Effector memory CD8-positive, alpha-beta T cell (primary cell): ENCODE results near the gene IGF2BP3.
"Not testable (repeated sequence)": the region's sequence is repeated elsewhere in the genome, so short reads cannot be mapped to it uniquely, and the experiment has no call there.

Source experiments
- ATAC-seq: fragments of 150-1000 bp; cut with Tn5 transposase; replicated peaks from 2 replicates; pipeline ENCODE4 v1.10.0; 2021; ENCODE audit warnings: mild to moderate bottlenecking, moderate library complexity
- DNase-seq, 3 experiments: peaks; one replicate each; pipeline ENCODE4 v3.0.0; 2021
- H3K27ac Mint-ChIP-seq, 2 donors: one replicate each; pipeline ENCODE4 v1.8.0; 2022; ENCODE audit warnings: mild to moderate bottlenecking in 2 of 2, mixed read lengths in 2 of 2, moderate library complexity in 2 of 2
- H3K27me3 Mint-ChIP-seq, 2 donors: one replicate each; pipeline ENCODE4 v1.8.0; 2022; ENCODE audit warnings: mixed read lengths in 2 of 2
- H3K36me3 Mint-ChIP-seq: one replicate; pipeline ENCODE4 v1.8.0; 2022; ENCODE audit warnings: mild to moderate bottlenecking, moderate library complexity, mixed read lengths; ENCODE audit not compliant: insufficient read depth
- H3K4me1 Mint-ChIP-seq, 2 donors: one replicate each; pipeline ENCODE4 v1.8.0; 2022; ENCODE audit warnings: low read depth in 2 of 2, mixed read lengths in 2 of 2
- H3K4me3 Mint-ChIP-seq, 2 donors: one replicate each; pipeline ENCODE4 v1.8.0; 2022; ENCODE audit warnings: mild to moderate bottlenecking in 2 of 2, mixed read lengths in 2 of 2, moderate library complexity in 2 of 2
- H3K9me3 Mint-ChIP-seq, 2 donors: one replicate each; pipeline ENCODE4 v1.8.0; 2022; ENCODE audit warnings: mixed read lengths in 2 of 2
- total RNA-seq, 9 experiments: gene quantifications; one replicate each; lab custom pipeline; 2026; lab: John Stamatoyannopoulos, UW

The IGF2BP3 gene
- 0 to 5.1 (median 0.17) reads per million in 9 experiments for total RNA-seq

- H3K9me3 Mint-ChIP-seq = no peaks in the 10 kb centered on the region
- peaks cover 28% of the 10 kb centered on the region for H3K36me3 Mint-ChIP-seq
- peak within 1 kb of the TSS; percentile 80 for H3K4me3 Mint-ChIP-seq
- DNase-seq (no peak), ATAC-seq (peak; percentile 10)
- peak within 1 kb of the TSS; percentile 5 to 76 for H3K27ac Mint-ChIP-seq
- H3K27me3 Mint-ChIP-seq = peaks cover 70 to 77% of the 10 kb centered on the region in 2 donors
- H3K4me1 Mint-ChIP-seq = peaks cover 21 to 29% of the 10 kb centered on the region in 2 donors
Observed at GRCh38 chr7:23470330-23471105, at the start of gene IGF2BP3. Gene IGF2BP3, minus strand, starts transcription at chr7:23470491. Its CDS starts 381 bp downstream, at chr7:23470110.

DNA sequence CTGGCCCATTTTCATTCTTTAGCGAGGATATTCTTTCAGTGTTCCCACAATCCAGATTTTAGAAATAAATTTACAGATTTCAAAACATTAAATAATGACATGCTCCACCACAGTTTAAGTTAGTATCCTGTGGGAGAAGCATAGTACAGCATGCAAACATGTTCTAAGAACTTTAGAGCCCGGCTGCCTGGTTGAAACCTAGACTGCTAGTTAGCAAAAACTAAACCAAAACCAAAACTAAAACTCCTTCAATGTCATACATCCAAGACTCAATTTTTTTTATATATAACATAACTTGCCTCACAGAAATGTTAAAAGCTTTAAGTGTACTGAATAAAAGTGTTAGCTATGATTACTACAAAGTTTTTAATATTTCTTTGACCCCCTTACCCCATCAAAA is 44.5 kb upstream of the IGF2BP3 start:
- peaks cover 100% of the 10 kb centered on the region for H3K36me3 Mint-ChIP-seq
- H3K27ac Mint-ChIP-seq = peak overlapping the region; percentile 68 to 85
- ATAC-seq (no peak), DNase-seq (no peak)
- peaks cover 1 to 10% of the 10 kb centered on the region in 2 donors for H3K4me1 Mint-ChIP-seq
- no peaks in the 10 kb centered on the region for H3K27me3 Mint-ChIP-seq
- H3K9me3 Mint-ChIP-seq = no peaks in the 10 kb centered on the region
- H3K4me3 Mint-ChIP-seq = no peak overlapping the region

DNA sequence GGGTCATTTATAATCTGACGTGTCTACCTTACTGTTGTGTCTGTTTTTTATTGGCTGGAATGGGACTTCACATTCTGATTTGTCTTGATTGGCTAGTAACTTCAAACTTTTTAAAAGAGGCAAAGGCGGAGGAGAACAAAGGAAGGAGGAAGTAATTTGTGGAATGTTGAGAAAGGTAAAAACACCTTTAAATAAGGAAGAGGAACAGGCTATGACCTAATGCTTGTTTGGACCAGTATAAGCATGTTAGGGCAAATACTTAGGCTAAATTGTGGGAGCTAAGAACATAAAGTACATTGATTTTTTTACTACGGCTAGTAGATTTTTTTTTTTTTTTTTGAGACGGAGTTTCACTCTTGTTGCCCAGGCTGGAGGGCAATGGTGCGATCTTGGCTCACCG is 43.5 kb upstream of the IGF2BP3 start:
- Mint-ChIP-seq H3K4me1 (peaks cover 1 to 13% of the 10 kb centered on the region in 2 donors), H3K36me3 (peaks cover 100% of the 10 kb centered on the region)
- not testable (repeated sequence) for H3K27ac Mint-ChIP-seq, ATAC-seq, H3K4me3 Mint-ChIP-seq, H3K27me3 Mint-ChIP-seq, H3K9me3 Mint-ChIP-seq, DNase-seq

DNA sequence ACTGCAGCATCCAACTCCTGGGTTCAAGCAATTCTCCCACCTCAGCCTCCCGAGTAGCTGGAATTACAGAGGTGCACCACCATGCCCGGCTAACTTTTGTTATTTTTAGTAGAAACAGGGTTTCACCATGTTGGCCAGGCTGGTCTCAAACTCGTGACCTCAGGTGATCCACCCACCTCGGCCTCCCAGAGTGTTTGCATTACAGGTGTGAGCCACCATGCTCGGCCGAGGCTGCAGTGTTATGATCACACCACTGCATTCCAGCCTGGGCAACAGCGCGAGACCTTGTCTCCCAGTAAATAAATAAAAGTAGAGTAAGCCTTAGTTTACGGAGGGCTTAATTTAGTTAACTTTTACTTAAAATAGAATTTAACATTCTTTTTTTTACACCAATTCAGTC is 23.7 kb upstream of the IGF2BP3 start:
- Mint-ChIP-seq H3K36me3 (peaks cover 17% of the 10 kb centered on the region), H3K9me3 (no peaks in the 10 kb centered on the region), H3K4me3 (no peak overlapping the region), H3K27me3 (no peaks in the 10 kb centered on the region), H3K4me1 (peaks cover 6 to 8% of the 10 kb centered on the region in 2 donors), H3K27ac (no peak overlapping the region)
- ATAC-seq = no peak
- DNase-seq = no peak

DNA sequence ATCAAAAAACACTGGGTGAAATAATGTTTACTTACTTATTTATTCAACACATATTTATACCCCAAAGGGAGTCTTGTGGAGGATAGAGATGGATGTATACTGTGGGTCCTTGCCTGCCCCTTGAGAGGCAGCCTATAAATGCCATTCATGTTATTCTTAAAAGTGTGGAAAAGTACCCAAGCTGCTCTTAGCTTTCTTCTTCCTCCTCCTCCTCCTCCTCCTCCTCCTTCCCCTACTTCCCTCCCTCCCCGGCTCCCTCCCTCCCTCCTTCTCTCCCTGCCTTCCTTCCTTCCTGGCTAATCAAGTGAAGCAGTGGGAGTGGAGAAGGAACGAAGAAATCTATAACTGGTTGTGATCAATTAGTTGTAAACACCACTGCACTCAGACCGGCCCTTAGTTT is 21.2 kb upstream of the IGF2BP3 start:
- Mint-ChIP-seq H3K27ac (peak overlapping the region; percentile 84 to 91), H3K4me3 (peak overlapping the region; percentile 78 to 82), H3K36me3 (peaks cover 21% of the 10 kb centered on the region), H3K27me3 (no peaks in the 10 kb centered on the region), H3K4me1 (peaks cover 6 to 8% of the 10 kb centered on the region in 2 donors), H3K9me3 (no peaks in the 10 kb centered on the region)
- DNase-seq (no peak), ATAC-seq (no peak)

GRCh38 chr7:23490357-23491135 is 20.3 kb upstream of the IGF2BP3 start:
- Mint-ChIP-seq H3K27ac (peak overlapping the region; percentile 84 to 91), H3K36me3 (peaks cover 21% of the 10 kb centered on the region), H3K27me3 (no peaks in the 10 kb centered on the region), H3K9me3 (no peaks in the 10 kb centered on the region), H3K4me3 (peak overlapping the region; percentile 78 to 82), H3K4me1 (peaks cover 6 to 8% of the 10 kb centered on the region in 2 donors)
- peak; percentile 96 for ATAC-seq
- peak in 2 of 3 experiments; percentile 41 for DNase-seq

GRCh38 chr7:23488714-23489113 is 18.4 kb upstream of the IGF2BP3 start:
- H3K4me1 Mint-ChIP-seq, H3K4me3 Mint-ChIP-seq, H3K27me3 Mint-ChIP-seq, H3K27ac Mint-ChIP-seq, DNase-seq, ATAC-seq, H3K9me3 Mint-ChIP-seq: not testable (repeated sequence)
- H3K36me3 Mint-ChIP-seq = peaks cover 21% of the 10 kb centered on the region

GRCh38 chr7:23487670-23488069 is 17.4 kb upstream of the IGF2BP3 start:
- Mint-ChIP-seq H3K9me3 (no peaks in the 10 kb centered on the region), H3K36me3 (peaks cover 21% of the 10 kb centered on the region), H3K4me3 (no peak overlapping the region), H3K27me3 (peaks cover 0 to 2% of the 10 kb centered on the region in 2 donors), H3K4me1 (peaks cover 6 to 8% of the 10 kb centered on the region in 2 donors), H3K27ac (no peak overlapping the region)
- no peak for DNase-seq
- ATAC-seq = no peak

- H3K27me3 Mint-ChIP-seq = peaks cover 5 to 17% of the 10 kb centered on the region in 2 donors
- H3K27ac Mint-ChIP-seq = no peak overlapping the region
- peaks cover 6 to 8% of the 10 kb centered on the region in 2 donors for H3K4me1 Mint-ChIP-seq
- ATAC-seq = no peak
- no peaks in the 10 kb centered on the region for H3K9me3 Mint-ChIP-seq
- no peak overlapping the region for H3K4me3 Mint-ChIP-seq
- peaks cover 13% of the 10 kb centered on the region for H3K36me3 Mint-ChIP-seq
- DNase-seq = no peak
Observed at GRCh38 chr7:23486002-23486773, 15.9 kb upstream of the IGF2BP3 start.

- ATAC-seq = no peak
Observed at GRCh38 chr7:23482686-23483085, 12.4 kb upstream of the IGF2BP3 start.

GRCh38 chr7:23477962-23478866 is 7.9 kb upstream of the IGF2BP3 start:
- peaks cover 3 to 7% of the 10 kb centered on the region in 2 donors for H3K4me1 Mint-ChIP-seq
- ATAC-seq (no peak), DNase-seq (no peak)
- H3K36me3 Mint-ChIP-seq = peaks cover 14% of the 10 kb centered on the region
- peaks cover 58 to 68% of the 10 kb centered on the region in 2 donors for H3K27me3 Mint-ChIP-seq
- no peaks in the 10 kb centered on the region for H3K9me3 Mint-ChIP-seq
- H3K4me3 Mint-ChIP-seq = no peak overlapping the region
- H3K27ac Mint-ChIP-seq = no peak overlapping the region

More at GRCh38 chr7:23482686-23483085, 12.4 kb upstream of the IGF2BP3 start:
- Mint-ChIP-seq H3K4me1 (no peaks in the 10 kb centered on the region), H3K4me3 (no peak overlapping the region), H3K27me3 (peaks cover 25 to 40% of the 10 kb centered on the region in 2 donors), H3K36me3 (peaks cover 3% of the 10 kb centered on the region), H3K9me3 (no peaks in the 10 kb centered on the region), H3K27ac (no peak overlapping the region)
- no peak for DNase-seq

DNA sequence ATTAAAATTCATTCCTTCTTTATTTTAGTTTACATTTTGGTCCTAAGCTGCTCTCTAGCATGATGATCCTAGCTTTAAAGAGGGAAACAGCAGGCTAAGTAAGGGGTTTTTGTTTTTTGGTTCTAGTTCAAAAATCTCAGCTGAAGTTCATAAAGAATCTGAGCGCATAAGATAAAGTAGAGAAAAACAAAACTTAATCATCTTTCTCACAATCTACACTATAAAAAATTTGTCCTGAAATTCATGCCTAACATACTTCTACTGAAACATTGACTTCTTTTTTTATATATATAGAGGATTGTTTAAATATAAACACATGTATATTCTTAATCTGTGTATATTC is 6.8 kb upstream of the IGF2BP3 start:
- peaks cover 14% of the 10 kb centered on the region for H3K36me3 Mint-ChIP-seq
- no peak for ATAC-seq
- peaks cover 3 to 7% of the 10 kb centered on the region in 2 donors for H3K4me1 Mint-ChIP-seq
- H3K9me3 Mint-ChIP-seq = no peaks in the 10 kb centered on the region
- DNase-seq = no peak
- no peak overlapping the region for H3K4me3 Mint-ChIP-seq
- H3K27ac Mint-ChIP-seq = no peak overlapping the region
- H3K27me3 Mint-ChIP-seq = peaks cover 65 to 66% of the 10 kb centered on the region in 2 donors
